ENCODE data around the gene PINK1.

DNA sequence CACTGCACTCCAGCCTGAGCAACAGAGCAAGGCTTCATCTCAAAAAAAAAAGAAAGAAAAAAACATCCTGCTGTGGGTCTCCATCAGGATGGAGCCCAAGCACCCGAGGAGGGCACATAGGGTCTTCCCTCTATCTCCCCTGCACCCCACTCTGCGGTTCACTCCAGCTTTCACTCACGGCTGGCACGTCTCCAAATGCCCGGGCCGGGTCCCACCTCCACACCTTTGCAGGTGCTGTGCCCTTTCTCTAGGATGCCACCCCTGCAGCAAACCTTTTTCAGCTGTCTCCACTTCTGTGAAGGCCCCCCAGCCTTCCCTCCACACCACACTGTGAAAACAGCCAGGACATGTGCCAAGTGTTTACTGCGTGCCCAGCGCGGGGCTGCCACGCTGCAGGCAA, 50.4 kb downstream of the PINK1 start:
- TF ChIP-seq, protein P1, sequence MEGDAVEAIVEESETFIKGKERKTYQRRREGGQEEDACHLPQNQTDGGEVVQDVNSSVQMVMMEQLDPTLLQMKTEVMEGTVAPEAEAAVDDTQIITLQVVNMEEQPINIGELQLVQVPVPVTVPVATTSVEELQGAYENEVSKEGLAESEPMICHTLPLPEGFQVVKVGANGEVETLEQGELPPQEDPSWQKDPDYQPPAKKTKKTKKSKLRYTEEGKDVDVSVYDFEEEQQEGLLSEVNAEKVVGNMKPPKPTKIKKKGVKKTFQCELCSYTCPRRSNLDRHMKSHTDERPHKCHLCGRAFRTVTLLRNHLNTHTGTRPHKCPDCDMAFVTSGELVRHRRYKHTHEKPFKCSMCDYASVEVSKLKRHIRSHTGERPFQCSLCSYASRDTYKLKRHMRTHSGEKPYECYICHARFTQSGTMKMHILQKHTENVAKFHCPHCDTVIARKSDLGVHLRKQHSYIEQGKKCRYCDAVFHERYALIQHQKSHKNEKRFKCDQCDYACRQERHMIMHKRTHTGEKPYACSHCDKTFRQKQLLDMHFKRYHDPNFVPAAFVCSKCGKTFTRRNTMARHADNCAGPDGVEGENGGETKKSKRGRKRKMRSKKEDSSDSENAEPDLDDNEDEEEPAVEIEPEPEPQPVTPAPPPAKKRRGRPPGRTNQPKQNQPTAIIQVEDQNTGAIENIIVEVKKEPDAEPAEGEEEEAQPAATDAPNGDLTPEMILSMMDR (IDR thresholded peaks at IDR 0.05): no peak
- TF ChIP-seq POLR2A (IDR thresholded peaks at IDR 0.05): no peak
